Calu3 (cell line): Measurements from ENCODE around the gene TNFSF10. TPM values are rescaled to one million over a fixed set of nuclear protein-coding genes. Genes with fewer than 3 reads are reported as not detected.

Experiments
- BruUV-seq: library from RNA; stranded (reverse); fragments of 400-500 nt; replicated peaks from 2 replicates; lab custom pipeline; 2021; lab: Mats Ljungman, UMichigan
- CTCF ChIA-PET: fragments of 300-600 bp; sonication (Branson Sonifier 250); formaldehyde crosslinking; loops from one replicate; lab custom pipeline; 2022; ENCODE audit warnings: antibody characterized with exemption; lab: Charles Lee
- DNase-seq: peaks from one replicate; pipeline ENCODE4 v3.0.0; 2022
- H3K27ac Mint-ChIP-seq: one replicate; pipeline ENCODE4 v1.8.0; 2022; ENCODE audit warnings: mixed read lengths; ENCODE audit not compliant: unreplicated experiment
- H3K27me3 Mint-ChIP-seq: one replicate; pipeline ENCODE4 v1.8.0; 2022; ENCODE audit warnings: mixed read lengths; ENCODE audit not compliant: unreplicated experiment
- H3K36me3 Mint-ChIP-seq: one replicate; pipeline ENCODE4 v1.8.0; 2022; ENCODE audit warnings: mild to moderate bottlenecking, moderate library complexity, mixed read lengths; ENCODE audit not compliant: insufficient read depth, unreplicated experiment
- H3K4me1 Mint-ChIP-seq: one replicate; pipeline ENCODE4 v1.8.0; 2022; ENCODE audit warnings: mild to moderate bottlenecking, low read depth, mixed read lengths; ENCODE audit not compliant: unreplicated experiment
- H3K4me3 Mint-ChIP-seq: one replicate; pipeline ENCODE4 v1.8.0; 2022; ENCODE audit warnings: mild to moderate bottlenecking, low read depth, moderate library complexity, mixed read lengths; ENCODE audit not compliant: unreplicated experiment
- H3K9me3 Mint-ChIP-seq: one replicate; pipeline ENCODE4 v1.8.0; 2022; ENCODE audit warnings: low read depth, mixed read lengths; ENCODE audit not compliant: unreplicated experiment
- CTCF ChIP-seq: fragments of 200-600 bp; IDR thresholded peaks from one replicate; pipeline ENCODE4 v1.8.0; 2022; ENCODE audit warnings: antibody characterized with exemption; ENCODE audit not compliant: unreplicated experiment
- intact Hi-C: fragments of 100-400 bp; cut with micrococcal nuclease; formaldehyde crosslinking; loops from one replicate; pipeline ENCODE4 v1.10.0; 2022; ENCODE audit not compliant: unreplicated experiment
- total RNA-seq: library from RNA; stranded (reverse); gene quantifications from 2 replicates; pipeline ENCODE4 v1.2.3, GENCODE V29; 2022

Gene TNFSF10
- total RNA-seq, 1 experiment from 2014 or later = 41.4 TPM

- Mint-ChIP-seq H3K9me3 (peaks cover 3% of the 10 kb centered on the region), H3K27ac (no peak overlapping the region), H3K4me3 (no peak overlapping the region), H3K4me1 (peaks cover 31% of the 10 kb centered on the region), H3K27me3 (no peaks in the 10 kb centered on the region), H3K36me3 (peaks cover 16% of the 10 kb centered on the region)
- DNase-seq = no peak
- intact Hi-C loops = no loop called here
- TF ChIP-seq CTCF = no peak
- CTCF ChIA-PET = no interaction called here
- no TSS peak for BruUV-seq
These were observed 20.2 kb upstream of the TNFSF10 start for GRCh38 chr3:172543419-172543818.

- no TSS peak for BruUV-seq
- no peak overlapping the region for H3K27ac Mint-ChIP-seq
- peaks cover 34% of the 10 kb centered on the region for H3K4me1 Mint-ChIP-seq
- H3K4me3 Mint-ChIP-seq = no peak overlapping the region
- no peak for TF ChIP-seq CTCF
- intact Hi-C loops = no loop called here
- no peak for DNase-seq
- CTCF ChIA-PET = no interaction called here
- no peaks in the 10 kb centered on the region for H3K27me3 Mint-ChIP-seq
- peaks cover 16% of the 10 kb centered on the region for H3K36me3 Mint-ChIP-seq
- H3K9me3 Mint-ChIP-seq = peaks cover 3% of the 10 kb centered on the region
These were observed 19.8 kb upstream of the TNFSF10 start for GRCh38 chr3:172542999-172543398.

GRCh38 chr3:172541945-172542488 is 18.8 kb upstream of the TNFSF10 start:
- CTCF ChIA-PET = interaction anchor here (1.4 to 1.9 kb wide), 2 partner anchors 54 to 117 kb away, joined by 3 to 11 read pairs; no protein-coding TSS in a partner anchor
- Mint-ChIP-seq H3K36me3 (peaks cover 16% of the 10 kb centered on the region), H3K9me3 (peaks cover 3% of the 10 kb centered on the region), H3K27ac (peak overlapping the region; percentile 74), H3K4me3 (no peak overlapping the region), H3K4me1 (peaks cover 39% of the 10 kb centered on the region), H3K27me3 (no peaks in the 10 kb centered on the region)
- no peak for TF ChIP-seq CTCF
- no peak for DNase-seq
- BruUV-seq = no TSS peak
- intact Hi-C loops = no loop called here

GRCh38 chr3:172540049-172540448 is 16.8 kb upstream of the TNFSF10 start:
- intact Hi-C loops = no loop called here
- CTCF ChIA-PET = interaction anchor here (0.7 kb wide), 1 partner anchor 28 kb away, joined by 4 read pairs; no protein-coding TSS in a partner anchor
- H3K27ac Mint-ChIP-seq = no peak overlapping the region
- H3K4me3 Mint-ChIP-seq = no peak overlapping the region
- BruUV-seq = no TSS peak
- no peak for DNase-seq
- peaks cover 3% of the 10 kb centered on the region for H3K9me3 Mint-ChIP-seq
- TF ChIP-seq CTCF = no peak
- H3K27me3 Mint-ChIP-seq = no peaks in the 10 kb centered on the region
- peaks cover 7% of the 10 kb centered on the region for H3K36me3 Mint-ChIP-seq
- H3K4me1 Mint-ChIP-seq = peaks cover 35% of the 10 kb centered on the region
